UCSD-AML1 (cell line): ENCODE results near the gene DNAJC19.
A peak's percentile ranks its signal among the peaks of the same experiment; 100 is the strongest.
"Not testable (repeated sequence)": the region's sequence is repeated elsewhere in the genome, so short reads cannot be mapped to it uniquely, and the experiment has no call there.

Experiments used
- DNase-seq: peaks from one replicate; lab custom pipeline; 2025; ENCODE audit not compliant: unreplicated experiment; lab: John Stamatoyannopoulos, UW

The DNAJC19 gene

DNA sequence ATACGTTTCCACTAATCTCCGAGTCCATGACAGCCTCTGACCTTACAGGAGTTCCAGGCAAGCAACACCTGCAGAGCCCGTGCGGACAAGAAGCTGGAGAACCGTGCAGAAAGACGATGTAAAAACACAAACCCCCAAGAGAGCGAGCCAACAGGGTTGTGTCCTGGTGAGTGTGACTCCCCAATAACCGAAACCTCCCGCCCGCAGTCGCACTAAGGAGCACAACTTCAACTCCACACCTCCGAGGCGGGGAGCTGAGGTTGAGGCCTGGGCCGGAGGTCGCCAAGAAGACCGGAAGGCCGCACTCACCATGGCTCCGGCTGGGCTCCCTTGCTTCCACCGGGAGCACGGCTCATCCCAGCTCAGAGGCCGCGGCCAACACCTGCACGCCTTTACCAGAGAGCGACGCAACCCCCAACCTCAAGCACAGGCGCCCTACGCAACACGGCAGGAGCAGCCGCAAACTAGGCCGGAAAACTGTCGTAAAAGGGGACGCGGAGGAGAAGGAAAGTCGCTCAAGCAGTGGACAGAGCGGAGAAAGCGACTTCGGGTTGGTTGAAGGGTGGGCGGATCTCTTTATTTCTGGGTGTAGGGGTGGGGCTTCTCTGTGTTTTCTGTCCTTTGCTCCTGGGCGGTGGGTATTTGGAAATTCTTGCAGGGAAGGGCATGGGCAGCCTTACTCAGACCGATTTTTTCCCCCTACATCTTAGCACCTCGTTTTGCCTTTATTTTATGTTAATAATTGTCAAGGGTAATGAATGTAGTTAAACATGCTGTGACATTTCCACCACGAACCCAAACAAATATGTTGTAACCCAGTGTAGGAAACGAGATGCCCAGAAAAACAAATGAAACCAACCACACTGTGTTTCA lies at the start of gene DNAJC19:
Gene DNAJC19 (minus strand): TSS at position 446 of the 873 bp plus-strand sequence. CDS start 134 bp downstream, at position 312.
- DNase-seq, result peak; percentile 89

DNA sequence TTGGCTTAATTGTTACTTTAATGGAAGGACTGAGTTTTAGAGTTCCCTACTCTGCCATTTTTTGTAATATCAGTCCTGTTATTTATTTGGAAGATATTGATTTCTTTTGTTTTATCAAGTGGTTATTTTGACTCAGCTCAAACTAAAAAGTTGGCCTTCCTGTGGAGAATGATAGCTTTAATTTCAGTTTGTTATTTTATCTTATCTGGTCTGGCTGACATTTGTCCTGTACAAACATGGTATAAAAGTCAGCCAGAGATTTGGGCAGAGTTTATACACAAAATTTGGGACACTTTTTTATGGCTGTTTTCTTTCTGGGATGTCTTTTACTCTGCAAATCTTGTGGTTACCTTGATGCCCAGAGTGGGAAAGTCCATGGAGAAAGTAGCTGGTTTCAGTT lies 41.4 kb upstream of the DNAJC19 start:
- no peak for DNase-seq

DNA sequence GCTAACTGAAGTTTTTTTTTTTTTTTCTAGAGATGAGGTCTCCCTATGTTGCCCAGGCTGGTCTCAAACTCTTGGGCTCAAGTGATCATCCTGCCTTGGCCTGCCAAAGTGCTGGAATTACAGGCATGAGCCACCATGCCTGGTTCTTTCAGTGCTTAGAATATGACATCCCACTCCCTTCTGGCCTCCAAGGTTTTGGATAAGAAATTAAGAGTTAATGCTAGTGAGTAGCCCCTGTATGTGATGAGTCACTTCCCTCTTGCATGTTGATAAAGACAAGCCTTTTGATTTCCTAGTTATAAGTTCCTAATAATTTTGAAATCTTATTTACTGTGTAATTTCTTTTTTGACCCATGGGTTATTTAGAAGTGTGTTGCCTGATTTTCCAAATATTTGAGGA lies 35.7 kb upstream of the DNAJC19 start:
- no peak for DNase-seq

DNA sequence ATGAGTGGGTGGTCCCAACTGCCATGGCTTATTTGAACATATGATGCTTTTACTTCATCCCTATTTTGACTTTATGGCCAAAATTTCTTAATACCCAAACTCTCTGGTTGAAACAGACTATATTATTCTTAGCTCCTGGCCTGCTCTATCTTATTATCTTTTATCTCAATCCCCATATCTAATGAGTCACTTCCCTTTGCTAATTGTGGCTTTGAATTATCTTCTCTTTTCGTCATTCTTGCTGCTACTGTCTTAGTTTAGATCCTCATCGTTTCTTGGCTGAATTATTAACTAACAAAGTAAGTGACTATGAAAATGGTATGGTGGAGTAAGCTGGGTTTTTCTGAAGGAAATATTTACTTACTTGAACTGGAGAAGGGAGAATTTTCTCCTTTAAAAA lies 28.2 kb upstream of the DNAJC19 start:
- DNase-seq, result no peak

DNA sequence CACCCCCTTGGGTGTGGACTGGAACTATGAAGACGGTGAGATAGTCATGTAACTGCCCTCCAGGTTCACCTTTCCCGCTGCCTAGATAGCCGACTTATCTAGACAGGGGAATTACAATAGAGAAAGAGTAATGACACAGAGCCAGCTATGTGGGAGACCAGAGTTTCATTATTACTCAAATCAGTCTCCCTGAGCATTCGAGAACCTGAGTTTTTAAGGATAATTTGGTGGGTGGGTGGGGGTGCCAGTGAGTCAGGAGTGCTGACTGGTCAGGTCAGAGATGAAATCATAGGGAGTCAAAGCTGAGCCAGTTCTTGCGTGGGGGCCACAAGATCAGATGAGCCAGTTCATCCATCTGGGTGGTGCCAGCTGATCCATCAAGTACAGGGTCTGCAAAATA lies 19.7 kb upstream of the DNAJC19 start:
- no peak for DNase-seq

DNA sequence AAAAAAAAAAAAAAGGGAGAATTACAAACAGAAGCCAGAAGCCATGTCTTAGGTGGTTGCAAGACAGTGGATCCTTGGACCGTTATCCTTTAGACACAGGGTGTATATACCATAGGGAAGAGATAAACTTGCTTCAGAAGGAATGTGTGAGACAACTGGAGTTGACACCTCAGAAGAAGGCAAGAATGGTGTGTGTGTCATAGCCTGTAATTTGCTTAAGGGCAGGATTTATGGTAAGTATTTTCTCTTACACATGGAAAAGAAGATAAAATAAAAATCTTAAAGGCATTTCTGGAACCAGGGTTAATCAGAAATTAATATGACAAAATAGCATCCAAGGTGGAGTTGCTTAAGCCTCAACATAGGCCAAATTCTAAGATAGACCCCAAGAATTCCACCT lies 19.3 kb upstream of the DNAJC19 start:
- DNase-seq, result no peak

DNA sequence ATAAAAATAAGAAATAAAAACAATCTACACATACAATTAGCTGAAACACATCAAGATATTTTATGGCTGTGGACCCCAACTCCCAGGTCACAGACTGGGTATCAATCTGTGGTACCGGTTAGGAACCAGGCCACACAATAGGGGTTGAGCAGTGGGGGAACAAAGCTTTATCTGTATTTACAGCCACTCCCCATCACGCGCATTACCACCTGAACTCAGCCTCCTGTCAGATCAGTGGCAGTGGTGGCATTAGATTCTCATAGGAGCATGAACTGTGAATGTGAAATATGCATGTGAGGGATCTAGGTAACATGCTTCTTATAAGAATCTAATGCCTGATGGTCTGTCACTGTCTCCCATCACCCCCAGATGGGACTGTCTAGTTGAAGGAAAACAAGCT lies 17.7 kb upstream of the DNAJC19 start:
- DNase-seq, result no peak

DNA sequence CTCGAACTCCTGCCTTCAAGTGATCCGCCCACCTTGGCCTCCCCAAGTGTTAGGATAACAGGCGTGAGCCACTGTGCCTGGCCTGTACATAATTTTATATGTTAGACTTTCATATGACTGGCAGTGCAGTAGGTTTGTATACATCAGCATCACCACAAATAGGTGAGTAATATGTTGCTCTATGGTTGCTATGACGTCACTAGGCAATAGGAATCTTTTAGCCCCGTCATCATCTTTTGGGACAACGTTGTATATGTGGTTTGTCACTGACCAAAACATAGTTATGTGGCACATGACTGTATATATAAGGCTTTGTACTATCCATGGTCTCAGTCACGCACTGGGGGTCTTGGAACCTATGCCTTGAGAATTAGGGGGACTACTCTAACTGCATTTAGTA lies 17.0 kb upstream of the DNAJC19 start:
- no peak for DNase-seq

DNA sequence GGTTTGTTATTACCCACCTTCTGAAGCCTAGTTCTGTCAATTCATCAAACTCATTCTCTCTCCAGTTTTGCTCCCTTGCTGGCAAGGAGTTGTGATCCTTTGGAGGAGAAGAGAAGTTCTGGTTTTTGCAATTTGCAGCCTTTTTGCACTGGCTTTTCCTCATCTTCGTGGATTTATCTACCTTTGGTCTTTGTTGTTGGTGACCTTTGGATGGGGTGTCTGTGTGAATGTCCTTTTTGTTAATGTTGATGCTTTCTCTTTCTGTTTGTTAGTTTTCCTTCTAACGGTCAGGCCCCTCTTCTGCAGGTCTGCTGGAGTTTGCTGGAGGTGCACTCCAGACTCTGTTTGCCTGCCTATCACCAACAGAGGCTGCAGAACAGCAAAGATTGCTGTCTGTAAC lies 13.9 kb upstream of the DNAJC19 start:
- not testable (repeated sequence) for DNase-seq

DNA sequence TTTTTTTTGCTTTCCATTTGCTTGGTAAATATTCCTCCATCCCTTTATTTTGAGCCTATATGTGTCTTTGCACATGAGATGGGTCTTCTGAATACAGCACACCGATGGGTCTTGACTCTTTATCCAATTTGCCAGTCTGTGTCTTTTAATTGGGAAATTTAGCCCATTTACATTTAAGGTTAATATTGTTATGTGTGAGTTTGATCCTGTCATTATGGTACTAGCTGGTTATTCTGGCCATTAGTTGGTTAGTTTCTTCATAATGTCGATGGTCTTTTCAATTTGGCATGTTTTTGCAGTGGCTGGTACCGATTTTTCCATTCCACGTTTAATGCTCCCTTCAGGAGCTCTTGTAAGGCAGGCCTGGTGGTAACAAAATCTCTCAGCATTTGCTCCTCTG lies 12.8 kb upstream of the DNAJC19 start:
- not testable (repeated sequence) for DNase-seq

DNA sequence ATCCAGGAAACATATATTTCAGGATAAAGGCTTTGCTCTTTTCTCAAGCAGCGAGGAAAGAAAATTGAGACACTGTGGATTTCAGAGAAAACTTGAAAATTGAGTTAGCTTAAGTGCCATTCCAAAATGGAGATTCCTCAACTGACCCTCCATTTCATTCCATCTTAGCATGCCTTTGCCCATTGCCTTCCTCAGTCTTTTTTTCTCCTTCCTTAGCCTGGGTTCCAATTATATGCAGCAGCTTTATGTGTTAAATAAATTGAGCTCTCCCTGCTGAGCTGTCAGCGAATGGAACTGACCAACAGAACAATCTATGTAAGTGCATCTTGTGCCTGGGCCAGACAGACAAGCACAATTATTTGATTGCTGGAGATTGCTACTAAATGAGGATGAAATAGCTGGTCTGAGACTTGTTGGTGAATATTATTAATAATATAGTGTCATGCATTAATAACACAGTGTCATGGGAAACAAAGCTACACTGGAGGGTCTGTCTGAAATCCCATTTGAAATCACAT lies 6.9 kb upstream of the DNAJC19 start:
- no peak for DNase-seq

DNA sequence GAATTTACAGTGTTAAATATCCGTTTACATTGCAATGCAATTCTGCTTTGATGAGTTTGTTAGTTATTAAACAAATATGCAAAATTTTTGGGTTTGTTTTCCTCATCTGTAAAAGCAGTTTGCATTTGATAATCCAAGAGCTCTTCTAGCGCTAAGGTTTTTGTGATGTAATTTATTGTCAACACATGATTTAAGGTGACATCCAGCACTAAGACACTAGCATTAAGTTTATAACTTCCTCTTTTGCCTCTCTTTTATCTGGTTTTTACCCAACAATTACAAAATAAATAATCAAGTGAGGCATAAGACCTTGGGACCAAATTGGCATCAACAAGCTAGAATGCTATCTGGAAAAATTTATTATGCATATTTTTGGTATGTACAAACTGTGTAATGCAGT lies 969 bp upstream of the DNAJC19 start:
- DNase-seq, result no peak

DNA sequence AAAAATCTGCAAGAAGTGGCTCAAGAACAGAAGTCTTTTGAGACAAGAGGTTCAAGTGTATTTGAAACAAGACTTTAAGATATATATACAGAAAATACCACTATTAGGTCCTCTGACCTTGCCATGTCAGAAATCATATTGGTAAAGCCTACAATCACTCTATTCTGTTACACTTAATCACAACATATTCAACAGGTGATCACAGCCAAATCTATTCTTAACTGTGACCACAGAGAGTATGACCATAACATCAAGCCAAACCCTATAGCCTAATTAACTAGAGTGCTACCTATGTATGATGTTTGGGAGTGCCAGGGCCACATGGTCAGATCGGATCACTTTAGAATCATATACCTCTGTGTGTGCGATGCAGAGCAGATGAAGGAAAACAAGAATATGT lies 2.2 kb downstream of the DNAJC19 start:
- DNase-seq, result no peak

DNA sequence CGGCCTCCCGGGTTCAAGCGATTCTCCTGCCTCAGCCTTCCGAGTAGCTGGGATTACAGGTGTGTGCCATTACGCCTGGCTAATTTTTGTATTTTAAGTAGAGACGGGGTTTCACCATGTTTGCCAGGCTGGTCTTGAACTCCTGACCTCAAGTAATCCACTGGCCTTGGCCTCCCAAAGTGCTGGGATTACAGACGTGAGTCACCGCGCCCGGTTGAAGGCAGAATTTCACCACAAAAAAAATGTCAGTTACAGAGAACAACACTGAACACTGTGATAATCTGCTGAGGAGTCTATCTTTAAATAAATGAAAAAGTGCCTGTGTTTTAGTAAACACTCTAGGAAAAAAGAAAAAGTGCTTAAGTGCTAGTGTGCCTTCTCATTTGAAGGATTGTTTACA lies 3.2 kb downstream of the DNAJC19 start:
- DNase-seq, result not testable (repeated sequence)

DNA sequence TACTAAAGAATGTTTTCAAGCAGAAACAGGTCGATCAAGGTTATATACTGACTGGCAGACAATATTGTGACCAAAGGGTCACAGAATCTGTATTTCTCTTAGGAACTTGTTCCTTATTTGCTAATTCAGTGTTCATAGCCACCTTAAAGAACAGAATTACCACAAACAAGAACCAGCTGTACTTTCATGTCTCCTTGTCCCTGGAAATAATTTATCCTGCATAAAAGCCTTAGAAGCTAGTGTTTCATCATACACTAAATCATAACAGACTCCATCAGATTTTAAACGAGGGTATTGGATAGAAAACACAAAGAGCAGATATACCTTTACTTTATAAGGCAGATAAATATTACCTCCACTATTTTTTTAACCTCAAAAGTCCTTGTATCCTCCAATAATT lies 6.4 kb downstream of the DNAJC19 start:
- DNase-seq, result no peak

DNA sequence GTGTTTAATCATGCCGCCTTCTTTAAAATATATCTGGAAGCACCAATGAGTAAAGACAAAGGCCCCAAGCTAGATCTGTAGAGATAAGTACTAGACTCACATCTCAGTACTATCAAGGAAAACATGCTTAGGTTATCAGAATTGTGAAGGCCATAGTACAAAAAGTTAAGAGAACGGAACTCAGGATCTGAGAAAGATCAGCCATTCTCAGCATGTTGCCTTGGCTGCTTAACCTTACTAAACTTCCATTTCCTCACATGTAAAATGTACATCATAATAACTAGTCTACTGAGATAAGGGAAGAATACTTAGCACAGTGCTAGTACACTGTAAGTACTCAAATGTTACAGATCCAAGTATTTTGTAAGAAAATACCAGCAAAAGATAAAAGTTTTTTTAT lies 7.6 kb downstream of the DNAJC19 start:
- DNase-seq, result no peak

DNA sequence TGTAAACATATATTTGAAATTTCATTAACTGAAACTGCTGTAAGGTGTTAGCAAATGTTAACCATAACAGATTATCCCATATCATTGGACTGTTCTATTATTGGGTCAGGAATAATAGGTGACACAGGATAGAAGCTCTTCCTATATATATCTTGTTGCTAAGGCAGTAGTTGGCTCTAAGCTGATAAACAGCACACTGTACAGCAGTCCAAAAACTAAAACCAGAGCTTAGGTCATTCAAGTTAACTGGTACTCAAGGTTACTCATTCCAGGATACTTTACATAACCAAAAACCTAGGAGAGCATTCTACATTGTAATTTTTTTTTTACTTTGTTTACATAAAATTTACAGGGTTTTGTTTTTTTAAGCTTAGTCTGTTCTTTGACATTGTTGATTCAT lies 8.9 kb downstream of the DNAJC19 start:
- no peak for DNase-seq

DNA sequence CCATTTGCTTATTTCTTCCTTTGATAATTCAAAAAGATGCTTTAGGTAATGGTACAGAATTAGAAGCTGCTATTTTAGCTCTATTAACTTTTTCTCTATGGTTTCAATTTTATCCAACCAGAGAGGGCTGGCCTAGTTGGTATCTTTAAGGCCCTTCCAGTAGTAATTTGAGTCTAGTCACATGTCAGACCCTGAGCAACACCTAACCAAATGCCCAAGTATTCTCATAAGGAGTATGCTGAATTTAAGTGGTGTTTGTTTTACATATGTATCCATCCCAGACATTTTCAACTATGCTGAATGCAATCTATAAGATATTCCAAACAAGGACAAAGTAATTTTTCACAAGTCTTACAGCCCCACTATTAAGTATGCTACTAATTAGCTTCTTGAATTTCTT lies 9.6 kb downstream of the DNAJC19 start:
- no peak for DNase-seq

DNA sequence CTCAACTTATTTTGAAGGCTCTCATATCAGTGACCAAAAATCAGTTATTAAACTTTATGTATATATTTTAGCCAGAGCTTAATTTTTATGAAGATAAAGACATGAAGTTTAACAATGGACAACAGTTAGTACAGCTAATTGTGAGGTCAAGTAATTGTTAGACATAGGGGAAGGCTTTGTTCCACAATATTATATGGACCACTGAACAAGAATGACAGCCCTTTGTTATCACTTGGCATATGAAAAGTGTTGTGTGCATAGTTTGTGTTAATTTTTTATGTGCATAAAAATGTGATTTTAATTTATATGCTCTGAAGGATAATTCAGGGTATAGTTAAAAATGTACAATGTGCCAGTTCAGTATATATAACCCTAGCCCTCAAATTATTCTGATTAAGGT lies 12.0 kb downstream of the DNAJC19 start:
- no peak for DNase-seq

DNA sequence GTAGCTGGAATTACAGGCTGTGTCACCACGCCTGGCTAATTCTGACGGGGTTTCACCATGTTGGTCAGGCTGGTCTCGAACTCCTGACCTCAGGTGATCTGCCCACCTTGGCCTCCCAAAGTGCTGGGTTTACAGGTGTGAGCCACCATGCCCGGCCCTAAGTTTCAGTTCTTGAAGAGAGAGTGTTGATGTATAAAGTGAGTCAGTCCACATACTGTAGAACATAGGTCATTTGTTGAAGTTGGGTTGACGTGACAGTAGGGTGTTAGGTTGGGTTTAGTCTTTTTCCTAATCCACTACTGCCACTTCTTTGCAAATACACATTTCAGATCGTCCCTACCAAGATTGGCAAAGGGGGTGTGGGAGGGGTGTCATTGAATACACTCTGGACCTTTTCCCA lies 15.2 kb downstream of the DNAJC19 start:
- DNase-seq, result no peak

DNA sequence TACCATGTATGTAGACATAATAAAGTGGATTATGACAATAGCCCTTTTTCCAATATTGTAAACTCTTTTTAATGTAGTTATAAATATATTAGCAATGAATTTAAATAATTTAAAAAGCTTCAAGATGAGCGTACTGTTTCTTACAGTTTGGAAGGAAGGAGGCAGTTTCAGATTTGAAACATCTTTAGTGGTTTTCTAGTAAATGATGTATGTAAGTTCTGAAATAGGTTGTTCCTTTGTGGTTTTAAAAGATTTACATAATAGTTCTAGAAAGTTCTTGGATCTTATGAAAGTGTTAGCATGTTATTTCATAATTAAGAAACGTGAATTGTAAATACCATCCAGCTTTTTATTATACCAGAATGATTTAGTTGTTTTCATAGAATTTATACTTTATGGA lies 16.0 kb downstream of the DNAJC19 start:
- DNase-seq, result no peak

DNA sequence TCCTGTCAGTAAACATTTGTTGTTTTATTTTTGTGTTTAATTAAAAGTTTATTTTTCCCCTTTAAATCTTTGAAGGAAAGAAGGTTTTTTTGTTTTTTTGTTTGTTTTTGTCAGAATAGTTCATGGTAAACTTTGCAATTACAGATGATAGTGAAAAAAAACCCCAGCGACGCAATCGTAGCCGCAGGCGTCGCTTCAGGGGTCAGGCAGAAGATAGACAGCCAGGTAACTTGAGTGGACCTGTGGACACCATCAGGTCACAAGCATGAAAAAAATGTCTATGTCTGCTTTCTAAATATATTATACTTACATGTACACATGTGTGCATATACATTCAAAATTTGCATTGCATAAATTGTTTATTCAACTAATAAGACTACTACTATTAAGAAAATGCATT lies 18.6 kb downstream of the DNAJC19 start:
- no peak for DNase-seq

DNA sequence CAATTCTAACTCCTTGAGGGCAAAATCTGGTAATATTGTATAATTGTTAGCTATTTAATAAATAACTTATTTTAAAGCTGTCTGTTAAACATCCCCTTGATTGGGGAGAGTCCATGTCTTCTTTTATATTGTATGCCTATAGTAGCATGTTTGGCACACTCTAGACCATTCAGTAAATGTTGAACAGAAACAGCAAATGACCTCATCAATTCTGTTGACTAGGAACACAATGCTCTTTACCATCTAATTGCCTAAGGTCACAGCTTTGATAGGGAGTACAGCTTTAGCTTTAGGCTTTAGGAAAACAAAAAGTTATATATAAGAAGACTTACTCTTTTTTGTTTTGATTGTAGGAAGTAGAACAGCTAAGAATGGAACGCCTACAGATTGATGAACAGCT lies 27.0 kb downstream of the DNAJC19 start:
- no peak for DNase-seq
